GM12878 (cell line): ENCODE data around the gene UBASH3A. TPM values are rescaled to one million over a fixed set of nuclear protein-coding genes. Genes with fewer than 3 reads are reported as not detected.

Experiments used
- ATAC-seq: fragments of 200-7000 bp; cut with Tn5 transposase; 3 replicates; pipeline ENCODE4 v1.9.1; 2020; ENCODE audit warnings: mild to moderate bottlenecking, moderate library complexity
- BruUV-seq: library from RNA; stranded (reverse); fragments of 400-500 nt; replicated peaks from 2 replicates; lab custom pipeline; 2021; lab: Mats Ljungman, UMichigan
- CTCF ChIA-PET: fragments of 300-600 bp; sonication (Branson Sonifier 250); formaldehyde crosslinking; extraction: SDS; loops from one replicate; lab custom pipeline; 2021; ENCODE audit warnings: inconsistent platforms; lab: Yijun Ruan, JAX
- POLR2A ChIA-PET: fragments of 350-600 bp; formaldehyde crosslinking; extraction: SDS; loops from one replicate; lab custom pipeline; 2021; ENCODE audit warnings: inconsistent platforms; lab: Charles Lee
- RAD21 ChIA-PET: fragments of 300-600 bp; sonication (Branson Sonifier 250); formaldehyde crosslinking; loops from one replicate; lab custom pipeline; 2023; ENCODE audit warnings: antibody characterized with exemption; ENCODE audit not compliant: unreplicated experiment; lab: Charles Lee
- SMC1A ChIA-PET: fragments of 300-600 bp; sonication (Branson Sonifier 250); formaldehyde crosslinking; loops from one replicate; lab custom pipeline; 2023; ENCODE audit not compliant: unreplicated experiment, uncharacterized antibody; lab: Charles Lee
- DNase-seq: peaks from one replicate; pipeline ENCODE4 v3.0.0-alpha.2; 2011; ENCODE audit warnings: low read depth, low spot score
- FAIRE-seq: peaks from 3 replicates; lab custom pipeline; 2011; peaks lifted over from hg19 to GRCh38; lab: Jason Lieb, UNC
- H2AFZ ChIP-seq: 2 replicates; pipeline ENCODE4 v1.6.0; 2011; ENCODE audit warnings: low read depth, low read length, control low read depth; ENCODE audit not compliant: control insufficient read depth
- H3K27ac ChIP-seq: 2 replicates; pipeline ENCODE4 v1.5.1; 2011; ENCODE audit warnings: control low read depth; ENCODE audit not compliant: control insufficient read depth, insufficient read depth
- H3K27me3 ChIP-seq, 2 experiments: replicated peaks in 1 of 2; 2 replicates each; pipeline versions ENCODE4 v1.6.0 to v1.6.1; 2011; ENCODE audit warnings: low read length in 1 of 2; ENCODE audit not compliant: control insufficient read depth in 2 of 2, insufficient read depth in 2 of 2
- H3K36me3 ChIP-seq, 2 experiments: 2 replicates each; pipeline ENCODE4 v1.5.1; 2011; ENCODE audit warnings: low read length in 1 of 2; ENCODE audit not compliant: control insufficient read depth in 2 of 2, insufficient read depth in 2 of 2
- H3K4me1 ChIP-seq: 2 replicates; pipeline ENCODE4 v1.6.1; 2011; ENCODE audit warnings: mild to moderate bottlenecking, low read length, moderate library complexity, mixed read lengths; ENCODE audit not compliant: control insufficient read depth, insufficient read depth
- H3K4me2 ChIP-seq: 2 replicates; pipeline ENCODE4 v1.6.0; 2011; ENCODE audit warnings: control low read depth; ENCODE audit not compliant: control insufficient read depth, insufficient read depth
- H3K4me3 ChIP-seq: fragments of 200-600 bp; sonication (generic); 2 replicates; pipeline ENCODE4 v1.5.1; 2016
- H3K79me2 ChIP-seq: 2 replicates; pipeline ENCODE4 v1.6.0; 2011; ENCODE audit warnings: low read length; ENCODE audit not compliant: control insufficient read depth, insufficient read depth
- H3K9ac ChIP-seq: 2 replicates; pipeline ENCODE4 v1.8.0; 2011; ENCODE audit warnings: low read length, control low read depth, mixed read lengths; ENCODE audit not compliant: control insufficient read depth, insufficient read depth
- H3K9me3 ChIP-seq: replicated peaks from 3 replicates; pipeline ENCODE4 v1.5.1; 2011; ENCODE audit warnings: mild to moderate bottlenecking, low read length; ENCODE audit not compliant: control insufficient read depth, insufficient read depth
- H4K20me1 ChIP-seq: 2 replicates; pipeline ENCODE4 v1.6.0; 2011; ENCODE audit not compliant: control insufficient read depth, insufficient read depth
- ELK1 ChIP-seq: IDR thresholded peaks from 2 replicates; pipeline ENCODE4 v1.6.1; 2012; ENCODE audit warnings: low read depth, low read length, improper control_type of control experiment
- GABPA ChIP-seq: IDR thresholded peaks from 2 replicates; pipeline ENCODE4 v1.6.1; 2014; ENCODE audit warnings: antibody characterized with exemption, low read depth, mild to moderate bottlenecking, inconsistent platforms
- JUND ChIP-seq: IDR thresholded peaks from 2 replicates; pipeline ENCODE4 v1.6.1; 2012; ENCODE audit warnings: low read depth, mild to moderate bottlenecking, low read length, improper control_type of control experiment, moderate library complexity
- KDM1A ChIP-seq: fragments of 200-600 bp; sonication (generic); IDR thresholded peaks from 2 replicates; pipeline ENCODE4 v1.6.1; 2016; ENCODE audit warnings: borderline replicate concordance
- MYB ChIP-seq: fragments of 150-350 bp; IDR thresholded peaks from 2 replicates; pipeline ENCODE4 v1.6.1; 2014; ENCODE audit warnings: mild to moderate bottlenecking, low read depth, low read length, borderline replicate concordance
- NBN ChIP-seq: fragments of 450-650 bp; IDR thresholded peaks from 2 replicates; pipeline ENCODE4 v1.6.1; 2016
- NFYA ChIP-seq: IDR thresholded peaks from 2 replicates; pipeline ENCODE4 v1.6.1; 2011; ENCODE audit warnings: low read depth, mild to moderate bottlenecking, low read length, improper control_type of control experiment, borderline replicate concordance
- PBX3 ChIP-seq: IDR thresholded peaks from 2 replicates; pipeline ENCODE4 v1.6.1; 2011; ENCODE audit warnings: mild to moderate bottlenecking, low read depth, low read length, moderate library complexity; ENCODE audit not compliant: insufficient replicate concordance
- RBBP5 ChIP-seq: fragments of 200-600 bp; sonication (generic); conservative IDR thresholded peaks from 2 replicates; pipeline ENCODE4 v1.6.1; 2016
- RCOR1 ChIP-seq: conservative IDR thresholded peaks from 2 replicates; pipeline ENCODE4 v1.6.1; 2012; ENCODE audit warnings: low read depth, low read length, improper control_type of control experiment
- SMC3 ChIP-seq: IDR thresholded peaks from 2 replicates; pipeline ENCODE4 v1.6.1; 2011; ENCODE audit warnings: low read length, improper control_type of control experiment, borderline replicate concordance
- TARDBP ChIP-seq: IDR thresholded peaks from 2 replicates; pipeline ENCODE4 v1.6.1; 2016; ENCODE audit warnings: borderline replicate concordance
- TCF12 ChIP-seq: IDR thresholded peaks from 2 replicates; pipeline ENCODE4 v1.6.1; 2011; ENCODE audit warnings: low read depth, mild to moderate bottlenecking, low read length
- USF1 ChIP-seq: IDR thresholded peaks from 2 replicates; pipeline ENCODE4 v1.6.1; 2011; ENCODE audit warnings: borderline replicate concordance, low read depth, mild to moderate bottlenecking, moderate library complexity, mixed read lengths, low read length; ENCODE audit not compliant: insufficient read depth; ENCODE audit errors: extremely low read length
- ZNF207 ChIP-seq: fragments of 450-650 bp; IDR thresholded peaks from 2 replicates; pipeline ENCODE4 v1.6.1; 2014; ENCODE audit warnings: antibody characterized with exemption, mild to moderate bottlenecking, borderline replicate concordance
- WGBS: methylation state at CpG from one replicate; pipeline ENCODE4 v1.1.6; 2016; ENCODE audit warnings: low lambda C conversion rate; ENCODE audit not compliant: insufficient replicate concordance, insufficient coverage; ENCODE audit errors: missing lambda C conversion rate; 5-methylcytosine and 5-hydroxymethylcytosine counted together
- in situ Hi-C: fragments of 300-500 bp; cut with MboI; formaldehyde crosslinking; loops from 9 replicates; pipeline ENCODE4 v1.14.3; 2018; ENCODE audit warnings: mixed read lengths
- intact Hi-C: fragments of 100-400 bp; cut with micrococcal nuclease; formaldehyde crosslinking; loops from one replicate; pipeline ENCODE4 v1.14.2; 2022; ENCODE audit not compliant: unreplicated experiment
- polyA plus RNA-seq, 11 experiments: library from polyadenylated mRNA; depleted of rRNA in 4 of 11; unstranded in 6 of 11; stranded (reverse) in 5 of 11; fragments of >200 nt; fragmentation: Nextera tagmentation in 4 of 11; fragmentation: Illumina TruSeq in 1 of 11; extraction: Ambion mirVana in 4 of 11; extraction: Trizol in 1 of 11; gene quantifications; 1 replicate in 1 of 11; 2 replicates in 10 of 11; pipeline versions ENCODE4 v1.2.1 to v1.2.3, GENCODE V29; 2011 to 2016; ENCODE audit warnings: inconsistent platforms in 2 of 11, missing spikeins in 2 of 11, low read depth in 1 of 11
- total RNA-seq, 4 experiments: library from RNA; depleted of rRNA in 3 of 4; stranded (reverse); fragments of >200 nt in 3 of 4; fragmentation: Illumina TruSeq in 1 of 4; extraction: Trizol in 1 of 4; gene quantifications; 2 replicates each; pipeline versions ENCODE4 v1.2.1 to v1.2.3, GENCODE V29; 2013 to 2021
- TF ChIP-seq, protein P1 (sequence below): fragments of 450-650 bp; conservative IDR thresholded peaks from 2 replicates; pipeline ENCODE4 v1.6.1; 2017; ENCODE audit warnings: mild to moderate bottlenecking, moderate library complexity

The UBASH3A gene
- total and polyA plus RNA-seq, 10 of the 15 experiments (the other 5 are each of a cell fraction or from before 2014, with no cell fraction given): 0.04 to 0.39 (median 0.23) TPM; not detected in 1

DNA sequence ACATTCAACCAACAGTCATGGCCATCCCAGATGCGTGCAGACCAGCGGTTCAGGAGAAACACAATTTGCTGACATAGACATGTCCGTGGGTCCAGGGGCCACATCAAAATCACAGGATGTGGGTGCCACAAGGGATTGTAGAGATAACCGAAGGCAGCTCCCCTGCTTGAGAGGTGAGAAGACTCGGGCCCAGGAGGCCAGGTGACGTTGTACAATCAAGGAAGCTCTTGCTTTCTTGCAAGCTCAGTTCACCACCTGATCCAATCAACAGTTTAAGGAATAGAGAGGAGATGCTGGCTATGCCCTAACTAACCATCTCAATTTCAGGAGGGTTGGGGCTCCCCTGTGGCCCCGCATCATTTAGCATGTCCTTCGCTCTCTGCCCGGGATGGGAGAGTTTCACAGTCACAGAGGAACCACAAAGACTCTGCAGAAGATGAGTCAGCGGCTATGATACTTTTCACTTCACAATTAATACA lies 19.5 kb downstream of the UBASH3A start:
- WGBS: 18% methylated on average over 10 of the region's 10 CpGs
- FAIRE-seq: peak; percentile 69
- BruUV-seq: no TSS peak
- in situ Hi-C loops (no loop called here), intact Hi-C loops (loop anchor here (1.0 kb wide), 1 partner anchor 8 kb away; no protein-coding TSS in a partner anchor)
- no peaks in the 10 kb centered on the region for H4K20me1 ChIP-seq
- no peaks in the 10 kb centered on the region for H3K36me3 ChIP-seq
- H3K79me2 ChIP-seq: no peaks in the 10 kb centered on the region
- peak overlapping the region; percentile 66 for H3K9ac ChIP-seq
- H3K27ac ChIP-seq: peak overlapping the region; percentile 89
- peak overlapping the region; percentile 35; the same call in 1 of the 2 replicates for H2AFZ ChIP-seq
- ATAC-seq: peak; percentile 84
- H3K4me2 ChIP-seq: peak overlapping the region; percentile 70
- DNase-seq: peak; percentile 79
- peaks cover 53% of the 10 kb centered on the region for H3K4me1 ChIP-seq
- H3K27me3 ChIP-seq: no peaks in the 10 kb centered on the region
- POLR2A ChIA-PET: interaction anchor here (1.0 to 3.3 kb wide), 12 partner anchors 7 to 137 kb away, joined by 3 to 27 read pairs (median 7); no protein-coding TSS in a partner anchor
- RAD21 ChIA-PET: interaction anchor here (0.7 to 7.2 kb wide), 32 partner anchors 8 to 185 kb away, joined by 3 to 81 read pairs (median 4); partner anchors contain the start of gene UBASH3A
- CTCF ChIA-PET: interaction anchor here (0.7 to 3.8 kb wide), 16 partner anchors 8 to 161 kb away, joined by 3 to 19 read pairs (median 6); no protein-coding TSS in a partner anchor
- H3K9me3 ChIP-seq: peaks cover 9% of the 10 kb centered on the region; the same call in 2 of the 3 replicates
- SMC1A ChIA-PET: interaction anchor here (1.0 to 9.4 kb wide), 24 partner anchors 7 to 278 kb away, joined by 3 to 124 read pairs (median 8); no protein-coding TSS in a partner anchor
- H3K4me3 ChIP-seq: peak overlapping the region; percentile 44
- no peak for TF ChIP-seq USF1
- TF ChIP-seq PBX3: no peak
- no peak for TF ChIP-seq GABPA
- TF ChIP-seq TCF12: peak; percentile 47
- TF ChIP-seq NFYA: no peak
- TF ChIP-seq ZNF207: 0 out of 2 replicates have a peak, but pooled peaks have one; percentile 46
- TF ChIP-seq, protein P1, sequence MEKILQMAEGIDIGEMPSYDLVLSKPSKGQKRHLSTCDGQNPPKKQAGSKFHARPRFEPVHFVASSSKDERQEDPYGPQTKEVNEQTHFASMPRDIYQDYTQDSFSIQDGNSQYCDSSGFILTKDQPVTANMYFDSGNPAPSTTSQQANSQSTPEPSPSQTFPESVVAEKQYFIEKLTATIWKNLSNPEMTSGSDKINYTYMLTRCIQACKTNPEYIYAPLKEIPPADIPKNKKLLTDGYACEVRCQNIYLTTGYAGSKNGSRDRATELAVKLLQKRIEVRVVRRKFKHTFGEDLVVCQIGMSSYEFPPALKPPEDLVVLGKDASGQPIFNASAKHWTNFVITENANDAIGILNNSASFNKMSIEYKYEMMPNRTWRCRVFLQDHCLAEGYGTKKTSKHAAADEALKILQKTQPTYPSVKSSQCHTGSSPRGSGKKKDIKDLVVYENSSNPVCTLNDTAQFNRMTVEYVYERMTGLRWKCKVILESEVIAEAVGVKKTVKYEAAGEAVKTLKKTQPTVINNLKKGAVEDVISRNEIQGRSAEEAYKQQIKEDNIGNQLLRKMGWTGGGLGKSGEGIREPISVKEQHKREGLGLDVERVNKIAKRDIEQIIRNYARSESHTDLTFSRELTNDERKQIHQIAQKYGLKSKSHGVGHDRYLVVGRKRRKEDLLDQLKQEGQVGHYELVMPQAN: no peak
- peak; percentile 82; the same call in 1 of the 2 replicates for TF ChIP-seq NBN
- no peak for TF ChIP-seq TARDBP
- no peak for TF ChIP-seq MYB
- TF ChIP-seq KDM1A: no peak
- TF ChIP-seq SMC3: peak; percentile 36; the same call in 1 of the 2 replicates
- no peak for TF ChIP-seq ELK1
- TF ChIP-seq RBBP5: no peak
- 0 out of 2 replicates have a peak, but pooled peaks have one; percentile 71 for TF ChIP-seq RCOR1
- 0 out of 2 replicates have a peak, but pooled peaks have one; percentile 43 for TF ChIP-seq JUND
